ENCODE measurements around the gene ZNF576.

DNA sequence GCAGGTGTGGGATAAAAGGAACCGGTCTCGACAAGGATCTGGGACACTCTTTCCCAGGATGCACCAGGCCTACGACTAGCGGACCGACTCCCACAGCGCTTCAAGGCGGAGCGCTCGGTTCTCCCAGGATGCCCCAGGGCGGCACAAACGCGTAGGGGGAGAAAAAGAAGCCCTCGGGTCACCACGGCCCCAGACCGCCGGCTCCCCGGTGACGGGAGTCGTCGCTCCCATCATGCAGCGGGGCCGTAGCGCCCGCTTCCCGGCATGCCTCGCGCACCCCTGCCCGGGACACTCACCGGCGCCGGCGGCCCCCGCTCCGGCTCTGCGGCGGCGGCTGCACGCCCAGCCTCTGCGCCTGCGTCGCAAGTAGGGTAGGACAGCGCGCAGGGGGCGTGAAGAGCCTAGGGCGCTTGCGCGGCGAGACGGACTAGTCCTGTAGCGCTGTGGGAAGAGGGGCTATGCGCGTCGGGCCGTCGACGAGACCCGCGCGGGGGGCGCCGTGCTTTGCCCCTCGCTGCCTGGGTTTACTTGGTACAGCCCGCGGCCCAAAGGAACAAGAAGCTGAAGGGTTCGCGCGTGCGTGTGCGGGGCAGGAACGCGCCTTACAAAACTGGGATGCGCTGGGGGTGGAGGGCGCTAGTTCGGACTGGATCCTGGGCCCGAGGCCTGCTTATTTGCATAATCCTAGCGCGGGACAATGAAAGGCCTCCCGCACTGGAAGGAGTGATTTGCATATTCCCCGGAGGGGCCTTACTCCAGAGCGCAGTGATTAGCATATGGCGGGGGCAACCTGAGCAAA lies 23.1 kb downstream of the ZNF576 start, which contains the start of gene ZNF428:
- TF ChIP-seq CEBPB (IDR thresholded peaks at IDR 0.05; ENCODE audit: low read depth, low read length) = no peak
- TF ChIP-seq, protein P1, sequence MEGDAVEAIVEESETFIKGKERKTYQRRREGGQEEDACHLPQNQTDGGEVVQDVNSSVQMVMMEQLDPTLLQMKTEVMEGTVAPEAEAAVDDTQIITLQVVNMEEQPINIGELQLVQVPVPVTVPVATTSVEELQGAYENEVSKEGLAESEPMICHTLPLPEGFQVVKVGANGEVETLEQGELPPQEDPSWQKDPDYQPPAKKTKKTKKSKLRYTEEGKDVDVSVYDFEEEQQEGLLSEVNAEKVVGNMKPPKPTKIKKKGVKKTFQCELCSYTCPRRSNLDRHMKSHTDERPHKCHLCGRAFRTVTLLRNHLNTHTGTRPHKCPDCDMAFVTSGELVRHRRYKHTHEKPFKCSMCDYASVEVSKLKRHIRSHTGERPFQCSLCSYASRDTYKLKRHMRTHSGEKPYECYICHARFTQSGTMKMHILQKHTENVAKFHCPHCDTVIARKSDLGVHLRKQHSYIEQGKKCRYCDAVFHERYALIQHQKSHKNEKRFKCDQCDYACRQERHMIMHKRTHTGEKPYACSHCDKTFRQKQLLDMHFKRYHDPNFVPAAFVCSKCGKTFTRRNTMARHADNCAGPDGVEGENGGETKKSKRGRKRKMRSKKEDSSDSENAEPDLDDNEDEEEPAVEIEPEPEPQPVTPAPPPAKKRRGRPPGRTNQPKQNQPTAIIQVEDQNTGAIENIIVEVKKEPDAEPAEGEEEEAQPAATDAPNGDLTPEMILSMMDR (conservative IDR thresholded peaks at IDR 0.05; ENCODE audit: low read depth, low read length) = no peak

Measured in IMR-90 (cell line).